ENCODE data around the gene DEDD. TPM values are rescaled to one million over a fixed set of nuclear protein-coding genes. Genes with fewer than 3 reads are reported as not detected.
A peak's percentile ranks its signal among the peaks of the same experiment; 100 is the strongest.

The DEDD gene
- total RNA-seq, 1 experiment from 2014 or later: 23.1 TPM

- DNase-seq (ENCODE audit: low read depth): no peak
Observed at GRCh38 chr1:161073474-161074121, 58.9 kb downstream of the DEDD start.

- DNase-seq (ENCODE audit: low read depth): no peak
Observed at GRCh38 chr1:161072751-161073449, 59.6 kb downstream of the DEDD start.

GRCh38 chr1:161071886-161072371, 60.5 kb downstream of the DEDD start:
- peak; percentile 40 for DNase-seq (ENCODE audit: low read depth)

Other genes starting within 250 kb of the DEDD start
- gene ITLN1, start 247.5 kb downstream of the DEDD start, total RNA-seq (2014; rRNA removed; shearing (Covaris generic)): not detected in 2 replicates
- not detected in 2 replicates for gene ITLN2, start 177.9 kb downstream of the DEDD start, total RNA-seq (2014; rRNA removed; shearing (Covaris generic))
- 6.0 and 10.5 TPM in 2 replicates for gene F11R, start 111.5 kb downstream of the DEDD start, total RNA-seq (2014; rRNA removed; shearing (Covaris generic))
- gene TSTD1, start 93.7 kb downstream of the DEDD start, total RNA-seq (2014; rRNA removed; shearing (Covaris generic)): 0.48 TPM in 1 of 2 replicates, not detected in the other
- gene USF1, start 86.7 kb downstream of the DEDD start, total RNA-seq (2014; rRNA removed; shearing (Covaris generic)): 63.3 and 67.3 TPM in 2 replicates
- 0.20 TPM in 1 of 2 replicates, not detected in the other for gene ARHGAP30, start 62.8 kb downstream of the DEDD start, total RNA-seq (2014; rRNA removed; shearing (Covaris generic))
- 0.20 TPM in 1 of 2 replicates, not detected in the other for gene NECTIN4, start 43.1 kb downstream of the DEDD start, total RNA-seq (2014; rRNA removed; shearing (Covaris generic))
- gene KLHDC9, start 34.3 kb downstream of the DEDD start, total RNA-seq (2014; rRNA removed; shearing (Covaris generic)): not detected in 2 replicates
- gene PFDN2, start 14.6 kb downstream of the DEDD start, total RNA-seq (2014; rRNA removed; shearing (Covaris generic)): 82.0 and 94.4 TPM in 2 replicates
- 27.0 and 27.9 TPM in 2 replicates for gene NIT1, start 14.6 kb downstream of the DEDD start, total RNA-seq (2014; rRNA removed; shearing (Covaris generic))
- 81.9 and 95.6 TPM in 2 replicates for gene UFC1, start 21.3 kb upstream of the DEDD start, total RNA-seq (2014; rRNA removed; shearing (Covaris generic))
- gene USP21, start 26.8 kb upstream of the DEDD start, total RNA-seq (2014; rRNA removed; shearing (Covaris generic)): 4.4 and 9.3 TPM in 2 replicates
- gene PPOX, start 33.8 kb upstream of the DEDD start, total RNA-seq (2014; rRNA removed; shearing (Covaris generic)): 12.3 and 16.3 TPM in 2 replicates
- gene B4GALT3, start 44.8 kb upstream of the DEDD start, total RNA-seq (2014; rRNA removed; shearing (Covaris generic)): 13.7 and 16.7 TPM in 2 replicates
- gene ADAMTS4, start 66.4 kb upstream of the DEDD start, total RNA-seq (2014; rRNA removed; shearing (Covaris generic)): 5.2 and 8.3 TPM in 2 replicates
- 109 and 119 TPM in 2 replicates for gene NDUFS2, start 69.7 kb upstream of the DEDD start, total RNA-seq (2014; rRNA removed; shearing (Covaris generic))
- gene FCER1G, start 82.6 kb upstream of the DEDD start, total RNA-seq (2014; rRNA removed; shearing (Covaris generic)): 1.3 TPM in 1 of 2 replicates, not detected in the other
- not detected in 2 replicates for gene APOA2, start 91.0 kb upstream of the DEDD start, total RNA-seq (2014; rRNA removed; shearing (Covaris generic))
- 8.4 and 10.0 TPM in 2 replicates for gene TOMM40L, start 93.4 kb upstream of the DEDD start, total RNA-seq (2014; rRNA removed; shearing (Covaris generic))
- not detected in 2 replicates for gene NR1I3, start 105.5 kb upstream of the DEDD start, total RNA-seq (2014; rRNA removed; shearing (Covaris generic))
- gene PCP4L1, start 126.1 kb upstream of the DEDD start, total RNA-seq (2014; rRNA removed; shearing (Covaris generic)): not detected in 2 replicates
- 0.24 and 0.39 TPM in 2 replicates for gene MPZ, start 177.3 kb upstream of the DEDD start, total RNA-seq (2014; rRNA removed; shearing (Covaris generic))
- gene SDHC, start 181.7 kb upstream of the DEDD start, total RNA-seq (2014; rRNA removed; shearing (Covaris generic)): 16.1 and 19.5 TPM in 2 replicates
- gene CFAP126, start 235.2 kb upstream of the DEDD start, total RNA-seq (2014; rRNA removed; shearing (Covaris generic)): not detected in 2 replicates

Measured in RPMI7951 (cell line).